HCT116 (cell line): ENCODE data around the gene CWF19L1.
A peak's percentile ranks its signal among the peaks of the same experiment; 100 is the strongest.

Experiments used
- CBX3 ChIP-seq: IDR thresholded peaks from 2 replicates; pipeline ENCODE4 v1.6.1; 2012; ENCODE audit warnings: low read depth
- CEBPB ChIP-seq: IDR thresholded peaks from 2 replicates; pipeline ENCODE4 v1.6.1; 2012; ENCODE audit warnings: low read depth
- EGR1 ChIP-seq: IDR thresholded peaks from 2 replicates; pipeline ENCODE4 v1.6.1; 2012; ENCODE audit warnings: low read depth
- EZH2 ChIP-seq: fragments of 200-600 bp; sonication (generic); IDR thresholded peaks from 2 replicates; pipeline ENCODE4 v1.6.1; 2017; ENCODE audit warnings: antibody characterized with exemption, mixed run types
- MAX ChIP-seq: IDR thresholded peaks from 2 replicates; pipeline ENCODE4 v1.6.1; 2012
- POLR2A ChIP-seq: IDR thresholded peaks from 2 replicates; pipeline ENCODE4 v1.7.0; 2011; ENCODE audit warnings: borderline replicate concordance; ENCODE audit not compliant: insufficient read depth, insufficient read length; ENCODE audit errors: extremely low read depth
- POLR2AphosphoS5 ChIP-seq: IDR thresholded peaks from 2 replicates; pipeline ENCODE4 v1.6.1; 2011; ENCODE audit warnings: mild to moderate bottlenecking, low read depth, low read length, moderate library complexity
- RAD21 ChIP-seq: IDR thresholded peaks from 2 replicates; pipeline ENCODE4 v1.6.1; 2012; ENCODE audit warnings: low read depth, mild to moderate bottlenecking
- SIN3A ChIP-seq: IDR thresholded peaks from 2 replicates; pipeline ENCODE4 v1.6.1; 2012; ENCODE audit warnings: low read depth
- SRF ChIP-seq: IDR thresholded peaks from 2 replicates; pipeline ENCODE4 v1.6.1; 2012; ENCODE audit warnings: low read depth
- TCF7L2 ChIP-seq: IDR thresholded peaks from 2 replicates; pipeline ENCODE4 v1.7.0; 2011; ENCODE audit warnings: borderline replicate concordance, inconsistent platforms; ENCODE audit not compliant: insufficient read depth, insufficient read length; ENCODE audit errors: extremely low read depth
- ZNF274 ChIP-seq: fragments of 200-500 bp; sonication (Bioruptor generic); IDR thresholded peaks from 2 replicates; pipeline ENCODE4 v1.6.1; 2014; ENCODE audit warnings: mild to moderate bottlenecking, low read depth, low read length, inconsistent platforms
- TF ChIP-seq, protein P1 (sequence below), 3 experiments: fragments of 200-600 bp in 1 of 3; sonication (generic) in 1 of 3; IDR thresholded peaks in 2 of 3; conservative IDR thresholded peaks in 1 of 3; 2 replicates each; pipeline ENCODE4 v1.5.1; 2012 to 2017; ENCODE audit warnings: low read depth in 2 of 3, low read length in 2 of 3, antibody characterized with exemption in 1 of 3, borderline replicate concordance in 1 of 3, control low read depth in 1 of 3, mild to moderate bottlenecking in 1 of 3, mixed read lengths in 1 of 3, mixed run types in 1 of 3, moderate library complexity in 1 of 3; ENCODE audit not compliant: insufficient read depth in 1 of 3
- TF ChIP-seq, protein P2 (sequence below): IDR thresholded peaks from 2 replicates; pipeline ENCODE4 v1.6.1; 2012; ENCODE audit warnings: low read depth

DNA sequence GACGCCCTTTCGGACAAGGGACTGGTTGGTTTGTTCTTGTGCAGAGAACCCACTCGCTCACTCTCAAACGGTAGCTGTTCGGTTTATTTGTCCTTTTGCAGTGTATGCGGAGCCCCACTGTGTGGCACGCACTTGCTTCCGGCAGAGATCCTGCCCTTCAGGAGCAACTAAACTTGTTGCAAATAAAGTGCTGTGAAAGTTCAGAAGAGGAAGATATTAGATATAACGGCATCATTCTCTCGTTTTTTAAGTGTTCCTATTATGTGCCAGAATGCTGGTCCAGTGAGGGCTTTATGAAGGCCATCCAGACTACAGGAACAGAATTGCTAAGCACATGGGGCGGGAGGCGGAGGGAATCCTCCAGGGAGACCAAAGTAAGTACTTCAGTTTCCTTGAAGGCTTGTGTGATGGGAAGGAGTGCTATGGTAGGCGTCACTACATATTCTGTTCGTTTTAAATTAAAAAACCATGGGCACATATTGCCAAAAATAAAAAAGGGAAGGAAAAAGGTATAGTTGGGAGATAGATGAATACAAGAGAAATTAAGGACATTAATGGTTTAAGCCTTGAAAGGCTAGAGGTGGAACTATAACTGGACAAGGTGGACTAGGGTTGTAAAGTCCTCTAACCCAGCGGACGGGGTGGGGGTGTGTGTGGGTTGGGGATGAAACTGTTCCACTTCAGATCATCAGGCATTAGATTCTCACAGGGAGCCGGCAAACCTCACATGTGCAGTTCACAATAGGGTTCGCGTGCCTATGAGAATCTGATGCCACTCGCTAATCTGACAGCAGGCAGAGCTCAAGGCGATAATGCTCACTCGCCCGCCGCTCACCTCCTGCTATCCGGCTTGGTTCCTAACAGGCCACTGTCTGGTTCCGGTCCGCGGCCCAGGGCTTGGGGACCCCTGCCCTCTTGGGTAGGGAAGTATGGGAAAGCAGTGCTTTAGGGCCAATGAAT, 80.9 kb downstream of the CWF19L1 start:
- TF ChIP-seq, protein P1, sequence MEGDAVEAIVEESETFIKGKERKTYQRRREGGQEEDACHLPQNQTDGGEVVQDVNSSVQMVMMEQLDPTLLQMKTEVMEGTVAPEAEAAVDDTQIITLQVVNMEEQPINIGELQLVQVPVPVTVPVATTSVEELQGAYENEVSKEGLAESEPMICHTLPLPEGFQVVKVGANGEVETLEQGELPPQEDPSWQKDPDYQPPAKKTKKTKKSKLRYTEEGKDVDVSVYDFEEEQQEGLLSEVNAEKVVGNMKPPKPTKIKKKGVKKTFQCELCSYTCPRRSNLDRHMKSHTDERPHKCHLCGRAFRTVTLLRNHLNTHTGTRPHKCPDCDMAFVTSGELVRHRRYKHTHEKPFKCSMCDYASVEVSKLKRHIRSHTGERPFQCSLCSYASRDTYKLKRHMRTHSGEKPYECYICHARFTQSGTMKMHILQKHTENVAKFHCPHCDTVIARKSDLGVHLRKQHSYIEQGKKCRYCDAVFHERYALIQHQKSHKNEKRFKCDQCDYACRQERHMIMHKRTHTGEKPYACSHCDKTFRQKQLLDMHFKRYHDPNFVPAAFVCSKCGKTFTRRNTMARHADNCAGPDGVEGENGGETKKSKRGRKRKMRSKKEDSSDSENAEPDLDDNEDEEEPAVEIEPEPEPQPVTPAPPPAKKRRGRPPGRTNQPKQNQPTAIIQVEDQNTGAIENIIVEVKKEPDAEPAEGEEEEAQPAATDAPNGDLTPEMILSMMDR (IDR thresholded peaks at IDR 0.05 in 2 of 3, conservative IDR thresholded peaks at IDR 0.05 in 1 of 3; ENCODE audit: borderline replicate concordance in 1 of 3, insufficient read depth in 1 of 3, low read depth in 2 of 3, low read length in 2 of 3) = no peak
- TF ChIP-seq POLR2AphosphoS5 (0 out of 2 replicates have a peak, but pooled peaks have one; percentile 16), SIN3A (peak; percentile 20), CBX3 (no peak), POLR2A (no peak), EGR1 (no peak), ZNF274 (no peak), MAX (peak; percentile 56; the same call in 1 of the 2 replicates), CEBPB (no peak), EZH2 (no peak), SRF (no peak), TCF7L2 (no peak), RAD21 (no peak)
- TF ChIP-seq, protein P2, sequence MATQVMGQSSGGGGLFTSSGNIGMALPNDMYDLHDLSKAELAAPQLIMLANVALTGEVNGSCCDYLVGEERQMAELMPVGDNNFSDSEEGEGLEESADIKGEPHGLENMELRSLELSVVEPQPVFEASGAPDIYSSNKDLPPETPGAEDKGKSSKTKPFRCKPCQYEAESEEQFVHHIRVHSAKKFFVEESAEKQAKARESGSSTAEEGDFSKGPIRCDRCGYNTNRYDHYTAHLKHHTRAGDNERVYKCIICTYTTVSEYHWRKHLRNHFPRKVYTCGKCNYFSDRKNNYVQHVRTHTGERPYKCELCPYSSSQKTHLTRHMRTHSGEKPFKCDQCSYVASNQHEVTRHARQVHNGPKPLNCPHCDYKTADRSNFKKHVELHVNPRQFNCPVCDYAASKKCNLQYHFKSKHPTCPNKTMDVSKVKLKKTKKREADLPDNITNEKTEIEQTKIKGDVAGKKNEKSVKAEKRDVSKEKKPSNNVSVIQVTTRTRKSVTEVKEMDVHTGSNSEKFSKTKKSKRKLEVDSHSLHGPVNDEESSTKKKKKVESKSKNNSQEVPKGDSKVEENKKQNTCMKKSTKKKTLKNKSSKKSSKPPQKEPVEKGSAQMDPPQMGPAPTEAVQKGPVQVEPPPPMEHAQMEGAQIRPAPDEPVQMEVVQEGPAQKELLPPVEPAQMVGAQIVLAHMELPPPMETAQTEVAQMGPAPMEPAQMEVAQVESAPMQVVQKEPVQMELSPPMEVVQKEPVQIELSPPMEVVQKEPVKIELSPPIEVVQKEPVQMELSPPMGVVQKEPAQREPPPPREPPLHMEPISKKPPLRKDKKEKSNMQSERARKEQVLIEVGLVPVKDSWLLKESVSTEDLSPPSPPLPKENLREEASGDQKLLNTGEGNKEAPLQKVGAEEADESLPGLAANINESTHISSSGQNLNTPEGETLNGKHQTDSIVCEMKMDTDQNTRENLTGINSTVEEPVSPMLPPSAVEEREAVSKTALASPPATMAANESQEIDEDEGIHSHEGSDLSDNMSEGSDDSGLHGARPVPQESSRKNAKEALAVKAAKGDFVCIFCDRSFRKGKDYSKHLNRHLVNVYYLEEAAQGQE = no peak
